Urothelium cell line (cell line): Measurements from ENCODE around the gene CPNE7.
"Not testable (repeated sequence)": the region's sequence is repeated elsewhere in the genome, so short reads cannot be mapped to it uniquely, and the experiment has no call there.

ENCODE experiments used
- DNase-seq: peaks from one replicate; pipeline ENCODE4 v3.0.0; 2011; ENCODE audit warnings: low spot score, mixed read lengths
- FAIRE-seq: peaks from 2 replicates; lab custom pipeline; 2011; peaks lifted over from hg19 to GRCh38; lab: Jason Lieb, UNC

The CPNE7 gene

DNA sequence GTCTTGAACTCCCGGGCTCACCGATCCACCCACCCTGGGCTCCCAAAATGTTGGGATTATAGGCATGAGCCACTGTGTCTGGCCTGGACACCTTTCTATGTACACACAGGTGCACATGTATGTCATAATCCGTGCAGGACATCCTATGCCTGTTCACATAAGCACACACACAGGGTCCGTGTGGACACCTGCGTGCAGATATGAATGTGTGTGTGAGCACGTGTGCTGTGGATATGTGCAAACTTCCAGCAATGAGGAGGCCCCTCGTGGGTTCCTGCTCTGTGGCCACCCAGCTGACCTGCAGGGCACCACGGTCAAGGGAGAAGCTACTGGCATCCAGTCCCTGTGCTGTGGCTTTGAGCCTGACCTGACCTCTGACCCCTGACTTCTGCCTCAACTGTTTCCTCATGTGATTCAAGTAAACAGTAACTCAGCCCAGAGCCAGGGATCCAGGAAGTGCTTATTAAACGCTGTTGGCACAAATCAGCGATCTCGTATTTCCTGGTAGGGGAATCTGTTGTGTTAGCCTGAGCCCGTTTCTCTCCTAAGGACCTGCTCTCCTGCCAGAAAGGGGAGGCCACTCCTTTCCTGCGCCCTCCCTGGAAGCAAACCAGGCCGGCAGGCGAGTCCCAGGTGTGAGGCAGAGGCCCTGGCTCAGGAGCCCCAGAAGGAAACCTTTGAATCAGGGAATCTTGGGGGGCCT, 6.5 kb downstream of the CPNE7 start:
- DNase-seq (no peak), FAIRE-seq (peak; percentile 50)

GRCh38 chr16:89582614-89583196, 7.1 kb downstream of the CPNE7 start:
- no peak for FAIRE-seq
- no peak for DNase-seq

DNA sequence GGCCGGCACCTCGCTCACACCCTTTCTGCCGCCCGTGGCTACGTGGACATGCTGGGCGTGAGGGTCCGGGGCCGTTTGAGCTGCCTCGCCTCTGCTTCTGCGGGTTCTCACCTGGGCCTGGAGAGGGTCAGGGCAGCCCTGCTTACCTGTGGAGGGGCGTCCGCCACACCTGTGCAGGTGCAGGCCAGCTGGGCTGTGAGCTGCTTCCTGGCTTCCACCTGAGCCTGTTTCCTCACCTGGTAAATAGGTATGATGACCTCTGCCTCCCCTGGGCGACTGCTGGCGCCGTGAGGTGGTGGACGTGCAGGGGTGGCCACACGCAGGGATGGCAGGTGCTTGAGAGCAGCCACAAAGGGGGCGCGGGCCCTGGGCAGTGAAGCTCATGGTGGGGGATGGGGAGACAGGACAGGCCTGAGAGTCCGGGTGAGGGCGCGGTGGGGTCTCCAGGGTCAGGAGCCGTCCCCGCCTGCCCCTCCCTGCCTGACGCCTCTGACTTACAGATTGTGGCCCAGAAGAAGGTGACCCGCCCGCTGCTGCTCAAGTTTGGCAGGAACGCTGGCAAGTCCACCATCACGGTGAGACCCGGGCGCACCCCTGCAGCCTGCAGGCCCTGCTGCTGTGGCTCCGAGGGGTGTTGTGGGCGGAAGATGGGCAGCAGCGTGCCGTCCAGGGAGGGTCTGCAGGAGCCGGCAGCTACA, 7.8 kb downstream of the CPNE7 start:
- DNase-seq (no peak), FAIRE-seq (no peak)

DNA sequence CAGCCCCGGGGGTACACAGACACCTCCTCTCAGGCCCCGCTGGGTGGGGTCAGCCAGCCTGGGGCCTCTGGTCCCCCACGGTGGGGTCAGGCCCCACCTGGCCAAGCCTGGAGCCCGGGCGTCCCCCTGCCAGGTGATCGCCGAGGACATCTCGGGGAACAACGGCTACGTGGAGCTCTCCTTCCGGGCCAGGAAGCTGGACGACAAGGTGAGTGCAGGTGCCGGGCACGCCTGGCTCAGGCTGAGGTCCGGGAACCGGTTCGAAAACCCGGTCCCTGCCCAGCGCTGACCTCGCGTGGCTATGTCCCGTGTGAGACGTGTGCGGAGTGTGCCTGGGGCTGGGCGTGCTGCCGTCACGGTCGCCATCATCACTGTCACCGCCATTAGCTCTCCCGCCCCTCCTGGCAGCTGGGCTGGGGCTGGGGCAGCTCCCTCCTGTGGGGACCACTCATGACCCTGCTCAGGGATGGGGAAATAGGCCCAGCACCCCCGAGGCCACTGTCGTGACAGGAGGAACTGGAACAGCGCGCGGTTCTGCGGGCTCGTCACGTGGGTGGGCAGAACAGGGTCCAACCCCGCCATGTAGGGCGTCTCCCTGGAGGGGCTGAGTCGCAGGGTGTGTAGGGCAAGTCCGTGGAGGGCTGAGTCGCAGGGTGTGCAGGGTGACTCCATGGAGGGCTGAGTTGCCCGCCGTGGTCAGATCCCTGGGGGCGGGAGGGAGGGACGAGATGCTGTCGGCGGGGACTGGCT, 8.5 kb downstream of the CPNE7 start:
- peak; percentile 35 for FAIRE-seq

DNA sequence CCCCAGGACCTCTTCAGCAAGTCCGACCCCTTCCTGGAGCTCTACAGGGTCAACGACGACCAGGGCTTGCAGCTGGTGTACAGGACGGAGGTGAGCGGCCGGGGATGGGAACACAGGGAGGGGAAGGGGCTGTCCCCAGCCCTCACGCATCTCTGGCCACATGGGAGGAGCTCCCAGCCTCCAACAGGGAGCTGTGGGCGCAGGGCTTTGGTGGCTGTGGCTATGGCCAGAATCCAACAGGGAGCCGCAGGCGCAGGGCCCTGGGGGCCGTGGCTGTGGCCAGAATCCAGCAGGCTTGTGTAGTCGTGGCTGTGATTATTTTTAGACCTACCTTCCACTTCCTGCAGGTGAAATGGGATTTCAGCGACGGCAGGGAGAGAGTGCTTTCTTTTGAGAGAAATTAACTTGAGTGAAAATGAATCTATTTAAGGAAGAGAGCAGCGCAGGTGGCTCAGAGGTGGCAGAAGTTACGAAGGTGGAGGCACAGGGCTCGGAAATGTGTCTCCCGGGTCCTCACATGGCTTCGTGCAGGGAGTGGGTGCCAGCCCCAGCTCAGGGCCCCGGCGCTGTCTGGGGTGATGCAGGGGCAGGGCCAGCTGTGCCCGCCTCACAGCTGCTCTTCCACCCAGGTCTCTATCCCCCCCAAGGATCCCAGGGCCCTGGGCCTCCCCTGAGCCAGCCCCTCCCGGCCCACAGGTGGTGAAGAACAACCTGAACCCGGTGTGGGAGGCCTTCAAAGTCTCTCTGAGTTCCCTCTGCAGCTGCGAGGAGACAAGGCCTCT, 9.4 kb downstream of the CPNE7 start:
- FAIRE-seq = no peak
- DNase-seq = peak; percentile 53

More for the DNA sequence above, 8.5 kb downstream of the CPNE7 start:
- DNase-seq = no peak

DNA sequence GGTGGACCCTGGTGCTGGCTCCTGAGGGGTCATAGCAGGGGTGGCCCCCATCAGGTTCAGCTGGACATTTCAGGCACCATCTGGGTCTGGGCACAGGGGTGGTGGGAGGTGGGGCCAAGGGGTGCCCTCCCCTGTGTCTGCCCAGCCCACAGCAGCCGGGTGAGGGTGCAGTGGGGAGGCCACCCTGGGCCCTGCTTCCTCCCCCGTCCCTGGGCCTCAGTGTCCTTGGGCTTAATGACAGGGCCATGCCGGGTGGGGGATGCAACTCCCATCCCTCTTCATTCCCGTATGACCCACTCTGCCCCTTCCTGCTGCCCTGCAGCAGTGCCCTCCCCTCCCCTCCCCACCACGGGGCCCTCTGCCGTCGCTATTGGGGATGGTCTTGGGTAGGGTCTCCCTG, 10.7 kb downstream of the CPNE7 start:
- no peak for DNase-seq
- FAIRE-seq = no peak

GRCh38 chr16:89586853-89587252, 11.3 kb downstream of the CPNE7 start:
- DNase-seq = peak; percentile 74
- FAIRE-seq = no peak

- not testable (repeated sequence) for FAIRE-seq, DNase-seq
Measured at GRCh38 chr16:89587676-89588075, 12.1 kb downstream of the CPNE7 start.

DNA sequence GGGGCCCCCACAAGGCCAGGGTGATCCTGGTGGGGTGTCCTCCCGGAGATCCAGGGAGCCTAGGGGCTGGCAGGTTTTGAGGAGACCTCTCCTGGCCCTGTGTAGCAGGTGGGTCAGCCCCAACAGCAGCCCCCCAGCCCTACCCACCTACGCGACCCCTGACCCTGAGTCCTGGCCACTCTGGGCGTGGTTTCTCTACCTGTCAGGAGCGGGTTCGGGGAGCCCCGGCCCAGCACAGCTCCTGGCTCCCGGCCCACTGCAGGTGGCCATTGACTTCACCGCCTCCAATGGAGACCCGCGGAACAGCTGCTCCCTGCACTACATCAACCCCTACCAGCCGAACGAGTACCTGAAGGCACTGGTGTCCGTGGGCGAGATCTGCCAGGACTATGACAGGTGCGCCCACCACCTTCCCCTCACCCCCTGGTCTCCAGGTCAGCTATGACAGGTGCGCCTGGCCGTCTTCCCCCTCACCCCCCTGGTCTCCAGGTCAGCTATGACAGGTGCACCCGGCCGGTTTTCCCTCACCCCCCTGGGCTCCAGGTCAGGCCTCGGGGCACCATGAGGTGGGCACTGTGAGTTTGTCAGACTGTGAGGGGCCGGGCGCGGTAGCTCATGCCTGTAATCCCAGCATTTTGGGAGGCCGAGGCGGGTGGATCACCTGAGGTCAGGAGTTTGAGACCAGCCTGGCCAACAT, 13.0 kb downstream of the CPNE7 start:
- FAIRE-seq (no peak), DNase-seq (no peak)

DNA sequence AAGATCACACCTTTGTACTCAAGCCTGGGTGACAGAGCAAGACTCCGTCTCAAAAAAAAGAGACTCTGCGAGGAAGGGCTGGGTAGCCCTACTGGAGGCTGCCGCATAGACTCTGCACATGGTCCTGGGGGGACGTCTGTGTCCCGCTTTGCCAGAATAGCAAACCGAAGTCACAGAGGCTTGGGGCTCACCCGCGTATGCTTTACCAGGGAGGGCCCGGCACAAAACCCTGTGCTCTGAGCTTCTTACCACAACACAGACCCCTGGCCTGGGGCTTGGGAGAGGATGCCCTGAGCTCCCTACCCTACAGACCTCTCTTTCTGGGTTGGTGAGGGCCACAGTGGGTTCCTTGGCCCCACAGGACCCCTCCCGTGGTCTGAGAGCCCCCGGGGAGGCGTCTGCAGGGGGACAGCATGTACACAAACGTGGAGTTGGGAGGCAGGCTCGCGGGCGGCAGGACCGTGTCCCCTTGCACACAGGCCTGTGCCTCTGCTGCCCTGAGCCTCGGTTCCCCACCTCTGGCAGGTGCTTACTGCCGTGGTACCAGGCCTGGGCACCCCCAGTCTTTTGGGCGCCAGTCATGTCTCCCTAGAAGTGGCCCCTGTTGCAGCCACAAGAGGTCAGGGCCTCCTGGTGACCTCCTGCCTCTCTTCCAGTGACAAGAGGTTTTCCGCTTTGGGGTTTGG, 13.8 kb downstream of the CPNE7 start:
- DNase-seq = no peak

DNA sequence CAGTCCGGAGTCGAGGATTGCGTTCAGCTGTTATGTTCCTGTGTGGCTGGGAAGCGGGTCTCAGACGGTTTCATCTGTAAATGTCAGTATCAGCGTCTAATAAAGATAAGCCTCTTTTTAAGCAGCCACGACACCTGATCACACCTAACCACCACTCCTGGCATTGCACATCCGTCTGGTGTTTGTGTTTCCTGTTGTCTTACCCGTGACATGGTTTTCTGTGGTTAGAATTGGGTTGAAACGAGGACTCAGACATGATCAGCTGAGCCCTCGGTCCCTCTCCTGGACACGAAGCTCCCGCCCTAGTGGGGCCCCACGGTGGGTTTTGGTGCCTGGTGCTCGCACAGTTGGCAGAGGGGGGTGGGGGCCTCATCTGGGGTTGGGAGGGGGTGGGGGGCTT, 18.3 kb downstream of the CPNE7 start:
- FAIRE-seq = peak; percentile 53

More for the DNA sequence above, 13.8 kb downstream of the CPNE7 start:
- no peak for FAIRE-seq

GRCh38 chr16:89595330-89596060, 19.9 kb downstream of the CPNE7 start:
- DNase-seq = no peak
- peak; percentile 74 for FAIRE-seq

More for the DNA sequence above, 18.3 kb downstream of the CPNE7 start:
- DNase-seq = no peak

DNA sequence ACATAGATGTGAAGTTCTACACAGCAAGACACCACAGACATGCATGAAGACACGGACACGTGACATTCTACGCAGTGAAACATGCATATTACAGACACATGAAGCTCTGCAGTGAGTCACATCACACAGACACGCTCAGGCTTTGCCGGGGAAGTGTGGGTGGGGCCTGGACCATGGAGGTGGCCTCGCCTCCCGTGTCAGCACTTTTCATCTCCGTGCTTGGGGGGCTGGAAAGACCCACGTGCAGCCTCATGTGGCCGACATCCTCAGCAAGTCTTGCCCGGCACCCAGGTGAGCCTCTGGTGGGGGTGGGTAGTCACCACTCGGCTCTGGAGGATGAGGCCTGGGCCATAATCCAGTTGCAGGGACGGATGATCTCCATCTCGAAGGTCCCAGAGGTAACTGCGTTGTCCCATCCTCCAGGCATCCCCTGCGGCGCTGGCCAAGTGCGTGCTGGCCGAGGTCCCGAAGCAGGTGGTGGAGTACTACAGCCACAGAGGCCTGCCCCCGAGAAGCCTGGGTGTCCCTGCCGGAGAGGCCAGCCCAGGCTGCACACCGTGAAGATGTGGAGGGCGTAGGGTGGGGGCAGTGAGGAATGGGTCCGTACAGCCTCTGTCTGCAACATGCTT, 20.6 kb downstream of the CPNE7 start:
- no peak for FAIRE-seq
- DNase-seq = no peak

DNA sequence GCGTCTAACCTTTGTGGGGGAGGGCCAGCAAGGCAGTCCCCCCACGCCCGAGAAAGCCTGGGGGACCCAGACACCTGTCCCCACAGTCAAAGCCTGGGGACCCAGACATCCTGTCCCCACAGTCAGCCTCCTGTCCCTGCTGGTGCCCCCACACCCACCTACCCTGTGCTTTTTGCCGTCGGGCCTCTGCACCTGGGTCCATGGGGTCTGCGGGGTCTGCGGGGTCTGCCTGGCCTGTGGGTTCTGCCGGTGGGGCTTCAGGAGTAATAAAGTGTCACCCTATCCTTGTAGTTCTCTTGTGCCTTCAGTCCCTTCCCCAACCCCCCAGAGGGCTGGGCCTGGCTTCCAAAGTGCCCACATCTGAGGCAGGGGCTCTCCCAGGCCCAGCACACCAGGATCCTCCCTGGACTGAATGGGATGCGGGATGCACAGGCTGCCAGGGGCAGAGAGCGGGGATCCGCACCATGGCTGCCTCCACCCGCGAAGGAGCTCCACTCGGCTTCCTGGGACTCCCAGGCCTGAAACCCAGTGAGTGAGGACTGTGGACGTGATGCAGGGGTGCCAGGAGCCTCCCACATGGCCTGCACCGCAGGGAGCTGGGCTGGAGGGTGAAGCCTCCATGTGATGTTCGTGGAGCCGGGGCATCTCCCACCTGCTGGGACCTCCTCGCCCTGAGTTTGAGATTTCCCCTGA, 21.5 kb downstream of the CPNE7 start:
- no peak for FAIRE-seq
- DNase-seq = no peak

GRCh38 chr16:89598199-89598598, 22.6 kb downstream of the CPNE7 start:
- no peak for DNase-seq
- no peak for FAIRE-seq

DNA sequence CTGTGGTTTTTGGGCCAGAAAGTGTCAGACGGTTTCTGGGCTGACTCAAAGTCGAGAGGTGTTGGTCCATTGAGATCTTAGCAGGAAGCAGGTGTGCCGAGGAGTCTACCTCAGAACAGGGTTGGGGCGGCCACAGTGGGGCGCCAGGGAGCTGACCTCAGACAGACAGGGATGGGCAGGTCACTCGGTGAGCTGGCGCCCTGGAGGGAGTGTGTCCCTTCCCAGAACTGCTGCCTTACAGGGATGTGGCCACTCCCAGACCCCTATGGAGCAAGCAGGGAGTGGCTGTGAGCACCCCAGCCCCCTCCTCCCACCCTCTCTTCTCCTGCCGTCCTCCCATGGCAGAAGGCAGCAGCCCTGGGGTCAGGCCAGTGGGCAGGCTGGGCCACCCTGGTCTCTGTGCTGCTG, 23.9 kb downstream of the CPNE7 start:
- FAIRE-seq (peak; percentile 20), DNase-seq (no peak)

DNA sequence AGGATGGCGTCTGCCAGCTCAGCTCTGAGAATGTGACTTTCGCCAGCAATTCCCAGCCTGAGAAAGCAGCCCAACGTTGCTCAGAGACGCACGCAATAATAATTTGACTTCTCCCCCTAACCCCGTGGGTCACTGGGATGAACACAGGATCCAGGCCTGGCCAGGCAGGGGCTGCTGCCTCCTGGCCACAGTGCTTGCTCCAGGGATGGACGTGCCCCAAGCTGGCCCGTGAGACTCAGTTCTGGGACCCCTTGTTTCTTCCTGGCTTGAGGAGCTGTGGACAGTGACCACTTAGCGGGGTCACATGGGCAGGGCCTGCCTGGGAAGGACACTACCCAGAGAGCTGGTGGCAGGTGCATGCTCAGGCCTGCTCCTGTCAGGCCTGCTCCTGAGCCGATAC, 24.3 kb downstream of the CPNE7 start:
- DNase-seq (no peak), FAIRE-seq (no peak)

GRCh38 chr16:89600427-89600826, 24.9 kb downstream of the CPNE7 start:
- FAIRE-seq = no peak
- no peak for DNase-seq
